ENCODE measurements around the gene EXOC4.
A peak's percentile ranks its signal among the peaks of the same experiment; 100 is the strongest.
"Not testable (repeated sequence)": the region's sequence is repeated elsewhere in the genome, so short reads cannot be mapped to it uniquely, and the experiment has no call there.

EXOC4 gene

GRCh38 chr7:133252858-133253518, at the start of gene EXOC4:
Gene EXOC4, plus strand, starts transcription at chr7:133253078.
- DNase-seq, result peak; percentile 84

GRCh38 chr7:133203490-133203889, 49.4 kb upstream of the EXOC4 start:
- DNase-seq, result no peak

DNA sequence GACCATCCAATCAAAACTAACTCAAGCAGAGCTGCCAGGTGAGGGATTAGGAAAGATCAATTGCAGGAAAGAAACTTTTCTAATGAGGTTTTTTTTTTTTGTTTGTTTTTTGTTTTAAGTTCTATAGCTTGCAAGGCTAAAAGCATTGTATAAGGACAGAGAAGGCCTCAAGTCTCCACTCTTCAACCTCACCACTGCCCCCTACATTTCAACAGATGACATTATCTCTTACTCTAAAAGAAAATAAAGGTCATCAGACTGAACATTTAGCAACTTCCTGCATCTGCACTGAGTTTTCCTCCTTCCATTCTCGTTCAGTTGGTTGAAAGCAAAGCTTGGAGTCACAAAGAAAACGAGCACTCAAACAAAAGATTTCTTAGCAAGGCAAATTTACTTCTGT, 45.2 kb upstream of the EXOC4 start:
- no peak for DNase-seq

DNA sequence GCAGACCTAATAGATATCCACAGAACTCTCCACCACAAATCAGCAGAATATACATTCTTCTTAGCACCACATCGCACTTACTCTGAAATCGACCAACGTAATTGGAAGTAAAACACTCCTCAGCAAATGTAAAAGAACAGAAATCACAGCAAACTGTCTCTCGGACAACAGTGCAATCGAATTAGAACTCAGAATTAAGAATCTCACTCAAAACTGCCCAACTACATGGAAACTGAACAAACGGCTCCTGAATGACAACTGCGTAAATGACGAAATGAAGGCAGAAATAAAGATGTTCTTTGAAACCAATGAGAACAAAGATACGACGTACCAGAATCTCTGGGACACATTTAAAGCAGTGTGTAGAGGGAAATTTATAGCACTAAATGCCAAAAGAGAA, 42.1 kb upstream of the EXOC4 start:
- not testable (repeated sequence) for DNase-seq

DNA sequence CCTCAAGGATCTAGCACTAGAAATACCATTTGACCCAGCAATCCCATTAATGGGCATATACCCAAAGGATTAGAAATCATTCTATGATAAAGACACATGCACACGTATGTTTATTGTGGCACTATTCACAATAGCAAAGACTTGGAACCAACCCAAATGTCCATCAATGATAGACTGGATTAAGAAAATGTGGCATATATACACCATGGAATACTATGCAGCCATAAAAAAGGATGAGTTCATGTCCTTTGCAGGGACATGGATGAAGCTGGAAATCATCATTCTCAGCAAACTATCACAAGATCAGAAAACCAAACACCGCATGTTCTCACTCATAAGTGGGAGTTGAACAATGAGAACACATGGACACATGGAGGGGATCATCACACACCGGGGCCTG, 39.1 kb upstream of the EXOC4 start:
- not testable (repeated sequence) for DNase-seq

DNA sequence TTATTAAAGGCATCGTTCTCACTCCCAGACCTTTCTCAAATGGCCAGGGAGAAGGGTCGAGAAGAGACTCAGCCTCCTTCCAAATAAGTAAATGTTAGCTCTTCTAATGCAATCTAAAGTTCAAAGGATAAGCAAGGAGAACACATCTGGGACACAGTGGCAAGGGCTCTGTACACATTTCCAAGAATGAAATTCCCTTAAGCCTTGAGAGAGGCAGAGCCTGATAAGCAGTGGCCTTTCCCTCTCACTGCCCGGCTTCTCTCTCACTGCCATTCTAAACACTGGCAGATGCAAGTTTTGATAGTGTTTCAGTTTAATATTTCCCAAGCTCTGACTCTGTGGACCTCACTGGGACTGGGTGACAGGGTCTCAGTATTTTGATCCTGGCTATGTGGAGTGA, 35.1 kb upstream of the EXOC4 start:
- no peak for DNase-seq

DNA sequence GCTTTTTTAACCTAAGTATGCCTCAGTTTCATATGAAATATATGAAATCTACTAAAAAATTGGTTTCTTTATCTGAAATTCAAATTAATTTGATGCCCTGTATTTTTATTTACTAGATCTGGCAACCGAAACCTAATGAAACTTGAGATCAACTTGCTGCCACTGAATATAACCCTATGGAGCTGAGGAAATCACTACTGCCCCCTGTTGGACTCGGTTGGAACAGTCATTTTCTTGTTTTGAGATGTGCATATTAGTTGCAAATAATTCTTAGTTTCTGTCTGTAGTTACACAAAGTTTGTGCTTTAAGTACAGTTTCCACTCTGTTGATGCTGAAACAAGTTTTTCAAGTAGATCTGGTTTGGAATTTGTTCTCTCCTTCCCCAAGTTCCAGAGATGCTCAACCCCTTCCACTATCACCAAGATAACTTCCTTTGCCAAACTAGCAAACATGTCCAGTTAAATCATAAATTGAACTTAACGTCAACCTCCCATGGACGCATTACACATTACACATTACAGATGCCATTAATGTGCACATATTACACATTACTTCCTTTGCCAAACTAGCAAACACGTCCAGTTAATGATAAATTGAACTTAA, 22.2 kb upstream of the EXOC4 start:
- peak; percentile 29 for DNase-seq

DNA sequence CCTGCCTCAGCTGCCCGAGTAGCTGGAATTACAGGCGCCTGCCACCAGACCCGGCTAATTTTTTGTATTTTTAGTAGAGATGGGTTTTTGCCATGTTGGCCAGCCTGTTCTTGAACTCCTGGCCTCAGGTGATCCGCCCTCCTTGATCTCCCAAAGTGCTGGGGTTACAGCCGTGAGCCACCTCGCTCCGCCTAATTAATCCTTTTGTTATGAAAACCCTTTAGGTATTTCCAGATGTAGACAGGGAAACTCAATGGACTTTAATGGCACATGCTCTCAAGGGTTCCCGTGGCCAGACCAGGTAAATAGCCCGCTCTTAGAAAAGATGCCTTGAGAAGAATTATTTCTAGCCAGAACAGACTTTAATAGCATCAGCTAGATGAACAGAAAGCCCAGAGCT, 19.7 kb upstream of the EXOC4 start:
- no peak for DNase-seq

GRCh38 chr7:133234961-133235875, 17.7 kb upstream of the EXOC4 start:
- no peak for DNase-seq

DNA sequence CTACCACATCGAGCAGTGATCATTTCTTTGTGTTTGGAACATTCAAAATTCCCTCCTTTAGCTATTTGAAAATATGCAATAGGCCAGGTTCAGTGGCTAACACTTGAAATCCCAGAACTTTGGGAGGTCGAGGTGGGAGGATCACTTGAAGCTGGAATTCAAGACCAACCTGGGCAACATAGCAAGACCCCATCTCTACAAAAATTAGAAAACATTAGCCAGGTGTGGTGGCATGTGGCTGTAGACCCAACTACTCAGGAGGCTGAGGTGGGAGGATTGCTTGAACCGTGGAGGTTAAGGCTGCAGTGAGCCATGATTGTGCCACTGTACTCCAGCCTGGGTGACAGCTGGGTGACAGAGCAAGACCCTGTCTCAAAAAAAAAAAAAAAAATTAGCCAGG, 15.3 kb upstream of the EXOC4 start:
- DNase-seq, result no peak

GRCh38 chr7:133240302-133240701, 12.6 kb upstream of the EXOC4 start:
- no peak for DNase-seq

GRCh38 chr7:133246558-133246957, 6.3 kb upstream of the EXOC4 start:
- DNase-seq, result no peak

GRCh38 chr7:133248901-133249300, 4.0 kb upstream of the EXOC4 start:
- no peak for DNase-seq

DNA sequence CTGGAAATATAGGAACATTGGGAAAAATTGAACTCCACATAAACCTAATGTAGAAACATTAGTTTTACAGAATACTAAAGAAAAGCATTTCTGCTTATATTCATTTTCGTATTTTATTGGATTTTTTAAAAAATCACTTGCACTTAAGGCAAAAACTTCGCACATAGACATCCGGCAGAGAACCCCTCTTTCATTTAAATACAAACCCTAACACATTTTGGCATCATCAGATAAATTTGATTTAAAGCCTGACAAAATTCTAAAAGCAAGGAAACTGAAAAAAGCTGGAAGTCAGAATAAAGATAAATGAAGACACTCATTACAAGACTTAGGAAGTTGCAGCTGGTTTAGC, 396 bp upstream of the EXOC4 start:
- DNase-seq, result no peak

- DNase-seq, result no peak
Measured at GRCh38 chr7:133253519-133253875, 619 bp downstream of the EXOC4 start.

GRCh38 chr7:133255486-133255885, 2.6 kb downstream of the EXOC4 start:
- DNase-seq, result no peak

DNA sequence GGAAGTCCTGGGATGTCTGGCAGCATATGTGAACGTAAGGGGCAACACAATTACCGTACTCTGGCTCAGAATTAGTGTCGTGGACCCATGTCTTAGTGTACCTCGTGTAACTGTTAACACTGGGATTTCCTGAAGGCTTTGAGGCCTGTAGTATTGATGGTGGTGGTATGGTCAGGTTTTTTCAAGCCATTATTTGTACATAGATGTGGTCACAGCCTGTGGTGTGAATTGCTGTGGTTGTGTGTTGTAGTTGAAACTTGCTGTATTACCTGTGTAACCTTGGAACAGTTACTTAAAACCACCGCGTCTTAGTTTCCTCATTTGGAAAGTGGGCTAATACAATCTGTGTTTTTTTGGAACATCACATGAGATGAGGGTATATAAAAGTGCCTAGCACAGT, 5.3 kb downstream of the EXOC4 start:
- DNase-seq, result no peak

- DNase-seq, result no peak
Measured at GRCh38 chr7:133265821-133266220, 12.9 kb downstream of the EXOC4 start.

GRCh38 chr7:133268355-133268754, 15.5 kb downstream of the EXOC4 start:
- DNase-seq, result no peak

DNA sequence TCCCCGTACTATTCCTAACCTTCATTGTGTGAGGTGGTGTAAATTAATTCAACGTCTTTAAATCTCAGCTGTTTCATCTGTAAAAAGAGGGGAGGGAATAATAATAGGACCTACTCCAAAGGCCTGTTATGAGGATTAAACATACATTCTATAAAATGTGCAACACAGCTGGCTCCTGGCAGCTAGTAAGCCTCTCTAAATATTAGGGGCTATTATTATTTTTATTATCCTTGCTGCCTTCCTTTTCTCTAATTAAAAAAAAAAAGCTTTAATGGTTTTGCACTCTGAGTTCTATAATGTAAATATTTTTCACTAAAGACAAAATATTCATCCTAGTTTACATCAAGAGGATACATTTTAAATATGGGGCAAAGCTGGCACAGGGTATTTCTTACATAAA, 19.5 kb downstream of the EXOC4 start:
- no peak for DNase-seq

DNA sequence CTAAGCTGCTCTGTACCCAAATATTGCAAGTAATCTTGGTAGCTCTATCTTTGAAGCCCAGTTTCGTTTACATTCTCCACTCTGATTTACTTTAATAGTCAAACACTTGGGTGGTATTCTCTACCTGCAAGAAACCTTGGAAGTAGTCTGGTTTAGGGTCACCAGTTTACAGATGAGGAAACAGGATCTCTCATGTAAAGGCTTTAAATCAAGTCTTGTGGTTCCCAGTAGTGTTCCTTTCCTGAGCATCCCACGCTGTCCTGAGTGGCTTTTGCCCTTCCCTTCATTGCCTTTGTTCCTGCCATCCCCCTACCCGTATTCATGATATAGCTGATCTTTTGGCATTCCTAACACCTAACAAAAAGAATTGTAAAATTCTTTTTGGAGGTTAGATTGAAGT, 20.3 kb downstream of the EXOC4 start:
- DNase-seq, result no peak

DNA sequence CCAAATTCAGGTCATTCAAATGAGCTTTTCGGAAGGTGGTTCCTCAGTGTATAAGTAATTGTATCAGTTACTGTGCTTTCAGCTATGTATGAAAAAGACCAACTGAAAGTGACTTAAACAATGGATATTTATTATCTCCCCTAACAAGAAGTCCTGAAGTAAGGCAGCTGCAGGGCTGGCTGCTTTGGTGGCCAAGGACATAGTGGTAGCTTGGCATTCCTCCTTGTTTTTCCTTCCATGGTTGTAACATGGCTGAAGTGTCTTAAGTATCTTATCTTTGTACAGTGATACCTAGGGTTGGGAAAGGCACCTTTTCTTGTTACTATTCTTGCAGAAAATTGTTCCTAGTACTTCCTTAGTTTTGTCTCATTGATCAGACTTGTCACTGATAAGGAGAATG, 21.4 kb downstream of the EXOC4 start:
- DNase-seq, result no peak

DNA sequence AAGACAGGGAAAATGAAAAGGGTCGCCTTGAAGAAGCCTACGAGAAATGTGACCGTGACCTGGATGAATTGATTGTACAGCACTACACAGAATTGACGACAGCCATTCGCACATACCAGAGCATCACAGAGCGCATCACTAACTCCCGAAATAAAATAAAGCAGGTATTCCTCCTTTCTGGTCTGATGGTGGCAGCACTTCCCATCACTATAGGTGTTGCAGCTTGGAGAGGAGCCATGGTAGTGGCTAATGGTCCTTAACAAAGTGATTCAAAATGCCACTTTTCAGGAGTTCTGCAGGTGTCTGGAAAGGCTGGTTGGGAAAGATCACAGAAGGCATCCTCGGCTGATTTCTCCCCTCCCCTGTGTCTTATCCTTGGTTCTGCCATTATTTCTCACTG, 22.1 kb downstream of the EXOC4 start:
- DNase-seq, result no peak

DNA sequence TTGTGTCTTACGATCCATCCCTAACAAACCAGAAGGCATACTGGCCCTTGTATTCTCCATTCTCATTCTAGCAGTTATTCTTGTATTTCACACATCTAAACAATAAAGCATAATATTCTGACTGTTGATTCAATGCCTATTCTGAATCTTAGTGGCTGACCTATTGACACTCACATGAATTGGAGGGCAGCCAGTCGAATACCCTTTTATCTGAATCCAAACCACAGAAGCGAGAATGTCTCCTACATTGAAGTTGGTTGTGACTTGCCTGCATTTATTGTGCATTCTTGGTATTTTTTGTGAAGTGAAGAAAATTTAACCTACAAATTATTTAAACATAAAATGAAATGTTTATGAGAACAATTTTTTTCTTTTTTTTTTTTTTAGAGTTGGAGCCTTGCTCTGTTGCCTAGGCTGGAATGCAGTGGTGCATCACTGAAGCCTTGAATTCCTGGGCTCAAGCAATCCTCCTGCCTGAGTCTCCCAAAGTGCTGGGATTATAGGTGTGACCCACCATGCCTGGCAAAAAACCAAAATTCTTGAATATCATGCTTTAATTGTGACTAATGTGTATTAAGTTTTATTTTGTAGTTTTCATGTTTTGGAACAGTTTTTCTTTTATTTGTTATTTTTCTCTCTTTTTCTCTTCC, 22.7 kb downstream of the EXOC4 start:
- no peak for DNase-seq
